Measurements from ENCODE around the gene MTX3. TPM values are rescaled to one million over a fixed set of nuclear protein-coding genes. Genes with fewer than 3 reads are reported as not detected.

MTX3 gene
- total RNA-seq, 1 donor from 2014 or later = 16.8 TPM

DNA sequence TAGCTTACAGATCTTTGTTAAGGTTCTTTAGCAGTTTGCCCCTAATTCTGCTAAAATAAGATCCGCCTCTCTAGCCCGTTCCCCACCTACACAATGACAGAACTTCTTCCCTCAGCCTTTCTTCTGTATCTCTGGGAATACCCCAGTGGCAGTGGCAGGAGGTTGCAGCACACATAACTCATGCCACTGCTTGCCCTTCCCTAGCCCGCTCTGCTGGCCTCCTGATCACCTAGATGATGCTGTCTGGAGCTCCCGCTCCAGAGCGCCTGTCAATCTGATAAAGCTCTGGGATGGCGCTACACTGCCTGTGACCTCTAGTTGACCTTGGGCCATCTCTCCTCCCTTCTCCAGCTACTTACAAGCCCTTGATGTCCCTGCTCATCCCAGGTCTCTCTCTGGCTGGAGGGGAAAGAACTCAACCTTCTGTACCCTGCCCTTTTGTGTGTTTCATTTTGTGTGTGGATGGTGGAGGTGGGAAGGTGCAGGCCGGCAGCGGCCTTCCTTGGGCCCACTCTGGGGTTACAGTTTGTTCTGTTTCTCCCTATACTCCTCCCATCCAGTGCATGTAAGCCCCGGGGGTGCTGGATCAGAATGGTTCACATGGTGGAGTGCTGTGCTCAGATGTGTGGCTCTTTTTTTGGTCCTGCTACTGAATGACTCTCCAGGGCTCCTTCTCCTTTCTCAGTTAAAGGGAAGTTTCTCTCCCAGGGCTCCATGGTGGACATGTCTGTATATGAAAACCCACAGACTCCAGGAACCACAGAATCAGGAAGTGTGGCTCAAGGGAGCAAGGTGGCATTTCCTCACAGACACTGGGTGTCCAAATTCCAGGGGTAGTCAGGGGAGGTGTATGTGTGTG lies 29.1 kb downstream of the MTX3 start:
- Histone ChIP-seq H3K27me3 (ENCODE audit: control insufficient read depth, insufficient read depth, low read length) (no peaks in the 10 kb centered on the region), H3K36me3 (ENCODE audit: control insufficient read depth, insufficient read depth, low read length) (no peaks in the 10 kb centered on the region), H3K4me3 (ENCODE audit: low read depth, low read length) (no peak overlapping the region)
- TF ChIP-seq, protein P1, sequence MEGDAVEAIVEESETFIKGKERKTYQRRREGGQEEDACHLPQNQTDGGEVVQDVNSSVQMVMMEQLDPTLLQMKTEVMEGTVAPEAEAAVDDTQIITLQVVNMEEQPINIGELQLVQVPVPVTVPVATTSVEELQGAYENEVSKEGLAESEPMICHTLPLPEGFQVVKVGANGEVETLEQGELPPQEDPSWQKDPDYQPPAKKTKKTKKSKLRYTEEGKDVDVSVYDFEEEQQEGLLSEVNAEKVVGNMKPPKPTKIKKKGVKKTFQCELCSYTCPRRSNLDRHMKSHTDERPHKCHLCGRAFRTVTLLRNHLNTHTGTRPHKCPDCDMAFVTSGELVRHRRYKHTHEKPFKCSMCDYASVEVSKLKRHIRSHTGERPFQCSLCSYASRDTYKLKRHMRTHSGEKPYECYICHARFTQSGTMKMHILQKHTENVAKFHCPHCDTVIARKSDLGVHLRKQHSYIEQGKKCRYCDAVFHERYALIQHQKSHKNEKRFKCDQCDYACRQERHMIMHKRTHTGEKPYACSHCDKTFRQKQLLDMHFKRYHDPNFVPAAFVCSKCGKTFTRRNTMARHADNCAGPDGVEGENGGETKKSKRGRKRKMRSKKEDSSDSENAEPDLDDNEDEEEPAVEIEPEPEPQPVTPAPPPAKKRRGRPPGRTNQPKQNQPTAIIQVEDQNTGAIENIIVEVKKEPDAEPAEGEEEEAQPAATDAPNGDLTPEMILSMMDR (IDR thresholded peaks at IDR 0.05; ENCODE audit: insufficient read depth, low read length, poor library complexity, severe bottlenecking) = no peak
- no peak for DNase-seq (ENCODE audit: low read depth)

GRCh38 chr5:79959407-79959806 lies 31.7 kb downstream of the MTX3 start:
- no peak for DNase-seq (ENCODE audit: low read depth)
- no peaks in the 10 kb centered on the region for H3K27me3 ChIP-seq (ENCODE audit: control insufficient read depth, insufficient read depth, low read length)
- TF ChIP-seq, protein P1 (IDR thresholded peaks at IDR 0.05; ENCODE audit: insufficient read depth, low read length, poor library complexity, severe bottlenecking) = no peak
- H3K4me3 ChIP-seq (ENCODE audit: low read depth, low read length) = no peak overlapping the region
- no peaks in the 10 kb centered on the region for H3K36me3 ChIP-seq (ENCODE audit: control insufficient read depth, insufficient read depth, low read length)

DNA sequence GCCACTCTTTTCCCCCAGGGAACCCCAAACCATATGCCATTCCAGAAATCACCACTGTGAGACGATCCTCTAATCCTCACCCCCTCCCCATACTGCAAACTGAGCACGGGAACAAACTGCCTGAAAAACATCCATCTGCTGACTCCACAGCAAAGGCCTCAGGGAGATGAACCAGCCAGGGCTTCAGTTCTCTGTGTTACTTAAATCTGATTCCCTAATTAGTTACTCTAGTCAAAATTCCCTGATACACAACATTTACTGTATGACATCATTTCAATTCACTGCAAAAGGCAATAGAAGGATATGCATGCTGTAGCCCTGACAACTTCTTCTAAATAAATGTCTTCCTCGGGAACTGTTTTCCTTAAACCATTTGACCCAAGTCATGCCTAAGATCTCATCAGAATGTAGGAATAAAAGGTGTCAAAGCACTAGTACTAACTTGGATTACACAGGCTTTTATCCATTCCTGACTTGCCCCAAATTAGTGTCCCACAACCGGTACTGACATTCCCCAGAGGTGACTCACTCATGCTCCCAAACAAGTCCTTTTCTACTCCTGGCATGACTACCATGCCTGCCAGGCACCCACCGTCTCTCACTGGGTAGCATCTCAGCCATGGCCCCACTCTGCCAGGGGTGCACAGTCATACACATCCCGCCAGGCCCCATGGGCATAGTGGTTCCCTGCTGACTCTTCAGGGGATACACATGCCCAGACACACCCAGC lies 35.0 kb downstream of the MTX3 start:
- peak; percentile 42 for DNase-seq (ENCODE audit: low read depth)
- no peaks in the 10 kb centered on the region for H3K36me3 ChIP-seq (ENCODE audit: control insufficient read depth, insufficient read depth, low read length)
- TF ChIP-seq, protein P1 (IDR thresholded peaks at IDR 0.05; ENCODE audit: insufficient read depth, low read length, poor library complexity, severe bottlenecking) = no peak
- no peak overlapping the region for H3K4me3 ChIP-seq (ENCODE audit: low read depth, low read length)
- no peaks in the 10 kb centered on the region for H3K27me3 ChIP-seq (ENCODE audit: control insufficient read depth, insufficient read depth, low read length)

DNA sequence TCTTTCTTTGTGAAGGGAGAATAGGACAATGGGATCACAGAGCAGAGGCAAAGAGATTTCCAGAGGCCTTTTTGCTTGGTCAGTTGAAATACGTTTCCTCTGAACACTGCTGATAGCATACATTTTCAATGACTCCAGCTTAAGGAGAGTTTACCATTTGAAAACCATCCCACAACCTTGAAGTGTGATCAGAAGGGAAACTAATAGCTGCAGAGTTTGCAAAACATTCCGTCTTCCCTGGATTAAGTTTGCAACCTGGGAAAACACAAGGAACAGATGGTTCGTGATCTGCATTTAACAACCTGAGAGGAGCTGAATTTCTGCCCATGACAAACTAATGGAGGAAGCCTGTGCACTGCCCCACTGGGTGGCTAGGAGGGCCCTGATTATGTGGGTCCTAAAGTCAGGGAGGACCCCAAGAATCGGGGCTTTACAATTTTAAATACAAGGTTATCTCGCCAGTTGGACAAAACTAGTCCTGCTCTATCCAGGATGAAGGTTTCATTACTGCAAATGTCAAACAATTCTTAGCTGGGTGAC lies 35.6 kb downstream of the MTX3 start:
- Histone ChIP-seq H3K4me3 (ENCODE audit: low read depth, low read length) (no peak overlapping the region), H3K27me3 (ENCODE audit: control insufficient read depth, insufficient read depth, low read length) (no peaks in the 10 kb centered on the region), H3K36me3 (ENCODE audit: control insufficient read depth, insufficient read depth, low read length) (no peaks in the 10 kb centered on the region)
- TF ChIP-seq, protein P1 (IDR thresholded peaks at IDR 0.05; ENCODE audit: insufficient read depth, low read length, poor library complexity, severe bottlenecking) = no peak
- DNase-seq (ENCODE audit: low read depth) = no peak

- Histone ChIP-seq H3K4me3 (ENCODE audit: low read depth, low read length) (no peak overlapping the region), H3K27me3 (ENCODE audit: control insufficient read depth, insufficient read depth, low read length) (no peaks in the 10 kb centered on the region), H3K36me3 (ENCODE audit: control insufficient read depth, insufficient read depth, low read length) (no peaks in the 10 kb centered on the region)
- TF ChIP-seq, protein P1 (IDR thresholded peaks at IDR 0.05; ENCODE audit: insufficient read depth, low read length, poor library complexity, severe bottlenecking) = no peak
- no peak for DNase-seq (ENCODE audit: low read depth)
These were observed 36.4 kb downstream of the MTX3 start for GRCh38 chr5:79954620-79955019.

Data from kidney epithelial cell (primary cell).